ENCODE measurements around the gene MYO7A.

The MYO7A gene

GRCh38 chr11:77171254-77171653 lies 43.2 kb downstream of the MYO7A start:
- DNase-seq = no peak

- DNase-seq = no peak
These were observed 44.0 kb downstream of the MYO7A start for GRCh38 chr11:77171885-77172665.

- DNase-seq = no peak
These were observed 44.6 kb downstream of the MYO7A start for GRCh38 chr11:77172666-77172982.

GRCh38 chr11:77173494-77173893 lies 45.4 kb downstream of the MYO7A start:
- no peak for DNase-seq

GRCh38 chr11:77174559-77174958 lies 46.5 kb downstream of the MYO7A start:
- no peak for DNase-seq

GRCh38 chr11:77175021-77175842 lies 47.2 kb downstream of the MYO7A start:
- DNase-seq = no peak

GRCh38 chr11:77175869-77176539 lies 48.0 kb downstream of the MYO7A start:
- no peak for DNase-seq

GRCh38 chr11:77176996-77177395 lies 49.0 kb downstream of the MYO7A start:
- no peak for DNase-seq

- no peak for DNase-seq
These were observed 50.1 kb downstream of the MYO7A start for GRCh38 chr11:77178150-77178549.

GRCh38 chr11:77179048-77179447 lies 51.0 kb downstream of the MYO7A start:
- DNase-seq = no peak

- DNase-seq = no peak
These were observed 51.6 kb downstream of the MYO7A start for GRCh38 chr11:77179681-77180080.

GRCh38 chr11:77180346-77180745 lies 52.3 kb downstream of the MYO7A start:
- DNase-seq = no peak

- DNase-seq = no peak
These were observed 53.2 kb downstream of the MYO7A start for GRCh38 chr11:77181226-77181625.

GRCh38 chr11:77181799-77182541 lies 53.9 kb downstream of the MYO7A start:
- no peak for DNase-seq

- DNase-seq = no peak
These were observed 54.7 kb downstream of the MYO7A start for GRCh38 chr11:77182542-77183430.

GRCh38 chr11:77183431-77183984 lies 55.5 kb downstream of the MYO7A start:
- no peak for DNase-seq

- no peak for DNase-seq
These were observed 56.3 kb downstream of the MYO7A start for GRCh38 chr11:77184136-77184860.

- DNase-seq = no peak
These were observed 58.3 kb downstream of the MYO7A start for GRCh38 chr11:77186302-77186701.

- DNase-seq = no peak
These were observed 59.2 kb downstream of the MYO7A start for GRCh38 chr11:77187111-77187750.
